ENCODE measurements around the gene EXOC4. TPM values are rescaled to one million over a fixed set of nuclear protein-coding genes. Genes with fewer than 3 reads are reported as not detected.

EXOC4 gene
- total RNA-seq, 1 experiment from 2014 or later: 75.8 TPM

GRCh38 chr7:133275008-133275407 lies 22.1 kb downstream of the EXOC4 start:
- no peak overlapping the region for H3K27ac ChIP-seq (ENCODE audit: insufficient read length, low read depth, low read length)
- H3K4me3 Mint-ChIP-seq: no peak overlapping the region
- H3K9me3 Mint-ChIP-seq: no peaks in the 10 kb centered on the region
- no peak overlapping the region for H3K14ac ChIP-seq (ENCODE audit: insufficient read depth, low read length)
- no peak overlapping the region for H3K23ac ChIP-seq (ENCODE audit: insufficient read length, low read depth, low read length)
- no peaks in the 10 kb centered on the region for H3K27me3 ChIP-seq (ENCODE audit: insufficient read depth, low read length)
- no peak overlapping the region for H2BK120ac ChIP-seq (ENCODE audit: low read depth, low read length, poor library complexity, severe bottlenecking)
- H4K91ac ChIP-seq (ENCODE audit: insufficient read length, low read depth, low read length): no peak overlapping the region
- H4K20me1 ChIP-seq (ENCODE audit: control insufficient read depth, insufficient read depth, insufficient read length): no peaks in the 10 kb centered on the region
- no peaks in the 10 kb centered on the region for H3K9me3 ChIP-seq (ENCODE audit: control insufficient read depth, low read depth, low read length)
- no peak overlapping the region for H2BK12ac ChIP-seq (ENCODE audit: insufficient read length, low read depth, low read length)
- H3K18ac ChIP-seq (ENCODE audit: insufficient read length, low read depth, low read length): no peak overlapping the region
- no peak overlapping the region for H4K5ac ChIP-seq (ENCODE audit: insufficient read length, low read depth, low read length)
- H3K27me3 Mint-ChIP-seq (ENCODE audit: low read depth): no peaks in the 10 kb centered on the region
- H3K27ac Mint-ChIP-seq: 0 out of 7 replicates have a peak overlapping the region, but pooled peaks of 1 of the 3 experiments have one; percentile 15
- H2BK20ac ChIP-seq (ENCODE audit: low read depth, low read length, poor library complexity, severe bottlenecking): no peak overlapping the region
- no peaks in the 10 kb centered on the region for H3K23me2 ChIP-seq (ENCODE audit: insufficient read length, low read depth, low read length, poor library complexity, severe bottlenecking)
- H2AK5ac ChIP-seq (ENCODE audit: insufficient read length, low read length): no peak overlapping the region
- WGBS (ENCODE audit: extremely low coverage, insufficient read length, low lambda C conversion rate): no CpG with 5 or more reads among the region's 8 CpGs
- no peak overlapping the region for H2AFZ ChIP-seq (ENCODE audit: low read length)
- H2BK15ac ChIP-seq (ENCODE audit: low read depth, low read length): no peak overlapping the region
- H3K9ac ChIP-seq (ENCODE audit: extremely low read depth, insufficient read length, low read length): no peak overlapping the region
- no peaks in the 10 kb centered on the region for H3K4me1 ChIP-seq (ENCODE audit: insufficient read depth, low read length)
- H3K79me1 ChIP-seq (ENCODE audit: insufficient read depth, low read depth, low read length, poor library complexity, severe bottlenecking): no peaks in the 10 kb centered on the region
- no peak overlapping the region for H3K4me2 ChIP-seq (ENCODE audit: insufficient read depth, insufficient read length, low read length)
- no peak overlapping the region for H2BK5ac ChIP-seq (ENCODE audit: insufficient read length, low read length)
- H3K36me3 Mint-ChIP-seq (ENCODE audit: insufficient read depth in 1 of 3, low read depth in 3 of 3): peaks cover 23 to 41% (median 36%) of the 10 kb centered on the region in 3 experiments
- no peak overlapping the region for H3T11ph ChIP-seq (ENCODE audit: low read length)
- H4K8ac ChIP-seq (replicated peaks; ENCODE audit: insufficient read length, low read depth, low read length): no peak overlapping the region
- H3K4ac ChIP-seq (ENCODE audit: low read depth, low read length): no peak overlapping the region
- no peak for DNase-seq
- H3K4me1 Mint-ChIP-seq: peaks cover under 1 to 4% of the 10 kb centered on the region in 2 experiments; a peak in 2 of 4 replicates
- H3K79me2 ChIP-seq (ENCODE audit: insufficient read depth, low read length): no peaks in the 10 kb centered on the region
- peak; percentile 55 for TF ChIP-seq CTCF (conservative IDR thresholded peaks at IDR 0.05)
- H3K56ac ChIP-seq (ENCODE audit: insufficient read length, low read depth, low read length): no peak overlapping the region
